ENCODE data around the gene SSTR3. TPM values are rescaled to one million over a fixed set of nuclear protein-coding genes. Genes with fewer than 3 reads are reported as not detected.

The SSTR3 gene
- total and polyA plus RNA-seq, 2 donors (not counting 1 experiment from before 2014, with no cell fraction given) = not detected

GRCh38 chr22:37243402-37244113 is 31.3 kb upstream of the SSTR3 start:
- peak overlapping the region; percentile 26 for H3K9ac ChIP-seq (ENCODE audit: insufficient read depth, low read length)
- no peaks in the 10 kb centered on the region for H3K79me2 ChIP-seq (ENCODE audit: control insufficient read depth, insufficient read depth, low read length)
- peak overlapping the region; percentile 67 for H2AFZ ChIP-seq (ENCODE audit: low read length)
- peak overlapping the region; percentile 22 to 39 (median 37) for H3K4me3 ChIP-seq (replicated peaks in 1 of 4; ENCODE audit: control extremely low read depth in 1 of 4, insufficient read depth in 1 of 4, low read depth in 3 of 4, low read length in 4 of 4)
- H3K4me2 ChIP-seq (ENCODE audit: extremely low read depth, insufficient read depth, low read length) = peak overlapping the region; percentile 81
- no peak for DNase-seq (ENCODE audit: low read depth in 2 of 2)
- no peak overlapping the region for H3K27ac ChIP-seq (ENCODE audit: insufficient read depth, low read length)
- no peaks in the 10 kb centered on the region for H3K36me3 ChIP-seq (ENCODE audit: control insufficient read depth, insufficient read depth, low read length)
- H3K9me3 ChIP-seq (ENCODE audit: control insufficient read depth, insufficient read depth, low read depth, low read length) = no peaks in the 10 kb centered on the region
- peaks cover 9% of the 10 kb centered on the region for H3K4me1 ChIP-seq (ENCODE audit: control insufficient read depth, extremely low read depth, insufficient read depth, low read length)
- TF ChIP-seq CTCF (conservative IDR thresholded peaks at IDR 0.05 in 1 of 2, IDR thresholded peaks at IDR 0.05 in 1 of 2; ENCODE audit: low read depth in 1 of 2, low read length in 2 of 2) (no peak), EZH2 (IDR thresholded peaks at IDR 0.05; ENCODE audit: low read length, missing control alignments) (no peak)
- no peaks in the 10 kb centered on the region for H3K27me3 ChIP-seq (ENCODE audit: control insufficient read depth, insufficient read depth, low read length)
- H4K20me1 ChIP-seq (ENCODE audit: control insufficient read depth, extremely low read depth, insufficient read depth, low read length) = no peaks in the 10 kb centered on the region

GRCh38 chr22:37242395-37242918 is 30.2 kb upstream of the SSTR3 start:
- H3K9ac ChIP-seq (ENCODE audit: insufficient read depth, low read length) = no peak overlapping the region
- no peaks in the 10 kb centered on the region for H3K27me3 ChIP-seq (ENCODE audit: control insufficient read depth, insufficient read depth, low read length)
- H3K4me3 ChIP-seq (replicated peaks in 1 of 4; ENCODE audit: control extremely low read depth in 1 of 4, insufficient read depth in 1 of 4, low read depth in 3 of 4, low read length in 4 of 4) = no peak overlapping the region
- no peaks in the 10 kb centered on the region for H3K36me3 ChIP-seq (ENCODE audit: control insufficient read depth, insufficient read depth, low read length)
- DNase-seq (ENCODE audit: low read depth in 2 of 2) = peak in 1 of 2 donors; percentile 40
- no peak overlapping the region for H2AFZ ChIP-seq (ENCODE audit: low read length)
- no peak overlapping the region for H3K27ac ChIP-seq (ENCODE audit: insufficient read depth, low read length)
- H3K9me3 ChIP-seq (ENCODE audit: control insufficient read depth, insufficient read depth, low read depth, low read length) = no peaks in the 10 kb centered on the region
- TF ChIP-seq CTCF (conservative IDR thresholded peaks at IDR 0.05 in 1 of 2, IDR thresholded peaks at IDR 0.05 in 1 of 2; ENCODE audit: low read depth in 1 of 2, low read length in 2 of 2) = no peak
- no peak for TF ChIP-seq EZH2 (IDR thresholded peaks at IDR 0.05; ENCODE audit: low read length, missing control alignments)
- no peaks in the 10 kb centered on the region for H3K79me2 ChIP-seq (ENCODE audit: control insufficient read depth, insufficient read depth, low read length)
- peaks cover 9% of the 10 kb centered on the region for H3K4me1 ChIP-seq (ENCODE audit: control insufficient read depth, extremely low read depth, insufficient read depth, low read length)
- no peak overlapping the region for H3K4me2 ChIP-seq (ENCODE audit: extremely low read depth, insufficient read depth, low read length)
- H4K20me1 ChIP-seq (ENCODE audit: control insufficient read depth, extremely low read depth, insufficient read depth, low read length) = no peaks in the 10 kb centered on the region

GRCh38 chr22:37241351-37242142 is 29.3 kb upstream of the SSTR3 start:
- H3K79me2 ChIP-seq (ENCODE audit: control insufficient read depth, insufficient read depth, low read length) = no peaks in the 10 kb centered on the region
- no peak overlapping the region for H3K4me3 ChIP-seq (replicated peaks in 1 of 4; ENCODE audit: control extremely low read depth in 1 of 4, insufficient read depth in 1 of 4, low read depth in 3 of 4, low read length in 4 of 4)
- TF ChIP-seq CTCF (conservative IDR thresholded peaks at IDR 0.05 in 1 of 2, IDR thresholded peaks at IDR 0.05 in 1 of 2; ENCODE audit: low read depth in 1 of 2, low read length in 2 of 2) (no peak), EZH2 (IDR thresholded peaks at IDR 0.05; ENCODE audit: low read length, missing control alignments) (no peak)
- peaks cover 9% of the 10 kb centered on the region for H3K4me1 ChIP-seq (ENCODE audit: control insufficient read depth, extremely low read depth, insufficient read depth, low read length)
- H3K9ac ChIP-seq (ENCODE audit: insufficient read depth, low read length) = no peak overlapping the region
- H3K36me3 ChIP-seq (ENCODE audit: control insufficient read depth, insufficient read depth, low read length) = no peaks in the 10 kb centered on the region
- no peak overlapping the region for H2AFZ ChIP-seq (ENCODE audit: low read length)
- H3K4me2 ChIP-seq (ENCODE audit: extremely low read depth, insufficient read depth, low read length) = no peak overlapping the region
- no peak overlapping the region for H3K27ac ChIP-seq (ENCODE audit: insufficient read depth, low read length)
- H3K9me3 ChIP-seq (ENCODE audit: control insufficient read depth, insufficient read depth, low read depth, low read length) = no peaks in the 10 kb centered on the region
- peak in 1 of 2 donors; percentile 6 for DNase-seq (ENCODE audit: low read depth in 2 of 2)
- H3K27me3 ChIP-seq (ENCODE audit: control insufficient read depth, insufficient read depth, low read length) = no peaks in the 10 kb centered on the region
- H4K20me1 ChIP-seq (ENCODE audit: control insufficient read depth, extremely low read depth, insufficient read depth, low read length) = no peaks in the 10 kb centered on the region
